Prostate gland (tissue), 2 donors: ENCODE data around the gene SLC26A11. TPM values are rescaled to one million over a fixed set of nuclear protein-coding genes. Genes with fewer than 3 reads are reported as not detected.

Experiments
- DNase-seq: peaks from one replicate; pipeline ENCODE4 v3.0.0-alpha.2; 2019; ENCODE audit warnings: low spot score
- H3K27ac ChIP-seq, 2 donors: fragments of 200-600 bp; sonication (generic); 2 replicates each; pipeline ENCODE4 v1.5.1; 2017 to 2019
- H3K27me3 ChIP-seq: fragments of 200-600 bp; sonication (generic); replicated peaks from 2 replicates; pipeline ENCODE4 v1.5.1; 2019; ENCODE audit not compliant: insufficient read depth
- H3K36me3 ChIP-seq, 2 donors: fragments of 200-600 bp; sonication (generic); 1 replicate in 1 of 2; 2 replicates in 1 of 2; pipeline versions ENCODE4 v1.5.1 to v1.8.1; 2017 to 2019
- H3K4me1 ChIP-seq: fragments of 200-600 bp; sonication (generic); replicated peaks from 2 replicates; pipeline ENCODE4 v1.5.1; 2019
- H3K4me3 ChIP-seq, 2 donors: fragments of 200-600 bp; sonication (generic); 2 replicates each; pipeline ENCODE4 v1.5.1; 2017 to 2019
- H3K9me3 ChIP-seq: fragments of 200-600 bp; sonication (generic); 2 replicates; pipeline ENCODE4 v1.5.1; 2017
- CTCF ChIP-seq, 4 experiments: fragments of 200-600 bp in 2 of 4; fragments of 450-650 bp in 2 of 4; sonication (generic) in 2 of 4; IDR thresholded peaks; 1 replicate in 3 of 4; 2 replicates in 1 of 4; pipeline ENCODE4 v1.5.1; 2016 to 2019; ENCODE audit warnings: antibody characterized with exemption in 4 of 4, mild to moderate bottlenecking in 2 of 4, moderate library complexity in 2 of 4
- POLR2A ChIP-seq: fragments of 450-650 bp; IDR thresholded peaks from one replicate; pipeline ENCODE4 v1.6.1; 2016; ENCODE audit warnings: antibody characterized with exemption, mild to moderate bottlenecking
- POLR2AphosphoS5 ChIP-seq: sonication (generic); formaldehyde crosslinking; IDR thresholded peaks from one replicate; pipeline ENCODE4 v1.6.1; 2017; ENCODE audit warnings: antibody characterized with exemption
- WGBS: methylation state at CpG from one replicate; pipeline ENCODE4 v1.1.5; 2018; 5-methylcytosine and 5-hydroxymethylcytosine counted together
- intact Hi-C: fragments of 100-400 bp; cut with DNase I; formaldehyde crosslinking; loops from one replicate; pipeline ENCODE4 v1.14.2; 2022
- total RNA-seq, 2 donors: library from RNA; depleted of rRNA; stranded (reverse); fragments of >200 nt; gene quantifications; one replicate each; pipeline ENCODE4 v1.1.0, GENCODE V29; 2016

SLC26A11 gene
- total RNA-seq, 2 donors from 2014 or later = 16.9 to 32.4 TPM

GRCh38 chr17:80183581-80184422 lies 36.4 kb upstream of the SLC26A11 start:
- Histone ChIP-seq H3K4me3 (no peak overlapping the region), H3K9me3 (no peaks in the 10 kb centered on the region), H3K27ac (no peak overlapping the region), H3K4me1 (peaks cover 4% of the 10 kb centered on the region), H3K36me3 (no peaks in the 10 kb centered on the region), H3K27me3 (no peaks in the 10 kb centered on the region)
- TF ChIP-seq CTCF (IDR thresholded peaks at IDR 0.05) (no peak), POLR2AphosphoS5 (no peak), POLR2A (no peak)
- DNase-seq = no peak
- intact Hi-C loops = no loop called here
- WGBS = 80% methylated on average over 26 of the region's 26 CpGs

GRCh38 chr17:80184423-80184714 lies 35.9 kb upstream of the SLC26A11 start:
- no peaks in the 10 kb centered on the region for H3K9me3 ChIP-seq
- H3K27me3 ChIP-seq = no peaks in the 10 kb centered on the region
- H3K27ac ChIP-seq = no peak overlapping the region
- no peak for DNase-seq
- WGBS = 83% methylated on average over 10 of the region's 10 CpGs
- no peaks in the 10 kb centered on the region for H3K36me3 ChIP-seq
- H3K4me3 ChIP-seq = no peak overlapping the region
- intact Hi-C loops = no loop called here
- TF ChIP-seq POLR2A (no peak), POLR2AphosphoS5 (no peak), CTCF (IDR thresholded peaks at IDR 0.05) (no peak)
- peaks cover 4% of the 10 kb centered on the region for H3K4me1 ChIP-seq

- intact Hi-C loops = no loop called here
- Histone ChIP-seq H3K4me3 (no peak overlapping the region), H3K27ac (no peak overlapping the region), H3K36me3 (no peaks in the 10 kb centered on the region), H3K27me3 (no peaks in the 10 kb centered on the region), H3K9me3 (no peaks in the 10 kb centered on the region), H3K4me1 (peaks cover 4% of the 10 kb centered on the region)
- TF ChIP-seq POLR2AphosphoS5 = no peak
- no peak for TF ChIP-seq POLR2A
- no peak for TF ChIP-seq CTCF (IDR thresholded peaks at IDR 0.05)
- DNase-seq = no peak
- 89% methylated on average over 9 of the region's 9 CpGs for WGBS
These were observed 34.3 kb upstream of the SLC26A11 start for GRCh38 chr17:80185968-80186367.

- Histone ChIP-seq H3K4me1 (peaks cover 8% of the 10 kb centered on the region), H3K36me3 (no peaks in the 10 kb centered on the region), H3K9me3 (no peaks in the 10 kb centered on the region), H3K27me3 (no peaks in the 10 kb centered on the region), H3K27ac (peak overlapping the region; percentile 1 to 68), H3K4me3 (no peak overlapping the region)
- DNase-seq = peak; percentile 28
- WGBS = 73% methylated on average over 16 of the region's 16 CpGs
- intact Hi-C loops = no loop called here
- TF ChIP-seq CTCF (IDR thresholded peaks at IDR 0.05) (no peak), POLR2A (no peak)
These were observed 33.1 kb upstream of the SLC26A11 start for GRCh38 chr17:80187090-80187489.

GRCh38 chr17:80187515-80187941 lies 32.7 kb upstream of the SLC26A11 start:
- TF ChIP-seq CTCF (IDR thresholded peaks at IDR 0.05) (peak in 1 of 4 experiments; percentile 4), POLR2A (no peak), POLR2AphosphoS5 (peak; percentile 84)
- Histone ChIP-seq H3K27ac (peak overlapping the region; percentile 1 to 68), H3K4me1 (peaks cover 8% of the 10 kb centered on the region), H3K9me3 (no peaks in the 10 kb centered on the region), H3K36me3 (no peaks in the 10 kb centered on the region), H3K27me3 (no peaks in the 10 kb centered on the region), H3K4me3 (no peak overlapping the region)
- 25% methylated on average over 18 of the region's 18 CpGs for WGBS
- intact Hi-C loops = no loop called here
- DNase-seq = peak; percentile 82
